Choroid plexus epithelial cell (primary cell): ENCODE results near the gene AADACL4.
"Not testable (repeated sequence)": the region's sequence is repeated elsewhere in the genome, so short reads cannot be mapped to it uniquely, and the experiment has no call there.

Experiments used
- DNase-seq: peaks from one replicate; pipeline ENCODE4 v3.0.0-alpha.2; 2010; ENCODE audit warnings: low read depth
- H3K4me3 ChIP-seq: 2 replicates; pipeline ENCODE4 v1.5.1; 2011; ENCODE audit warnings: low read depth, mild to moderate bottlenecking, control low read depth, low read length, moderate library complexity
- CTCF ChIP-seq: conservative IDR thresholded peaks from 2 replicates; pipeline ENCODE4 v1.5.1; 2011; ENCODE audit warnings: low read depth, mild to moderate bottlenecking, control low read depth, inconsistent platforms, low read length, moderate library complexity

The AADACL4 gene

GRCh38 chr1:12657060-12657884, 13.4 kb downstream of the AADACL4 start:
- no peak overlapping the region for H3K4me3 ChIP-seq
- no peak for TF ChIP-seq CTCF
- no peak for DNase-seq

- DNase-seq, H3K4me3 ChIP-seq: not testable (repeated sequence)
Measured at GRCh38 chr1:12657885-12658512, 14.1 kb downstream of the AADACL4 start.

GRCh38 chr1:12658531-12659453, 14.9 kb downstream of the AADACL4 start:
- peak; percentile 86 for DNase-seq
- peak; percentile 97 for TF ChIP-seq CTCF

GRCh38 chr1:12661606-12662219, 17.8 kb downstream of the AADACL4 start:
- H3K4me3 ChIP-seq = no peak overlapping the region
- DNase-seq = no peak
- no peak for TF ChIP-seq CTCF

More at GRCh38 chr1:12658531-12659453, 14.9 kb downstream of the AADACL4 start:
- H3K4me3 ChIP-seq = no peak overlapping the region

GRCh38 chr1:12662556-12662955, 18.7 kb downstream of the AADACL4 start:
- TF ChIP-seq CTCF = no peak
- no peak overlapping the region for H3K4me3 ChIP-seq
- no peak for DNase-seq

GRCh38 chr1:12665511-12665910, 21.6 kb downstream of the AADACL4 start:
- peak; percentile 19 for DNase-seq
- H3K4me3 ChIP-seq = no peak overlapping the region

More at GRCh38 chr1:12665511-12665910, 21.6 kb downstream of the AADACL4 start:
- no peak for TF ChIP-seq CTCF
